NT2/D1 (cell line): ENCODE results near the gene AKAP14.
"Not testable (repeated sequence)": the region's sequence is repeated elsewhere in the genome, so short reads cannot be mapped to it uniquely, and the experiment has no call there.

Source experiments
- YY1 ChIP-seq: IDR thresholded peaks from 2 replicates; pipeline ENCODE4 v1.6.1; 2011; ENCODE audit not compliant: insufficient read length, insufficient read depth
- ZNF274 ChIP-seq: IDR thresholded peaks from 2 replicates; pipeline ENCODE4 v1.6.1; 2011; ENCODE audit warnings: mild to moderate bottlenecking, low read depth, low read length

DNA sequence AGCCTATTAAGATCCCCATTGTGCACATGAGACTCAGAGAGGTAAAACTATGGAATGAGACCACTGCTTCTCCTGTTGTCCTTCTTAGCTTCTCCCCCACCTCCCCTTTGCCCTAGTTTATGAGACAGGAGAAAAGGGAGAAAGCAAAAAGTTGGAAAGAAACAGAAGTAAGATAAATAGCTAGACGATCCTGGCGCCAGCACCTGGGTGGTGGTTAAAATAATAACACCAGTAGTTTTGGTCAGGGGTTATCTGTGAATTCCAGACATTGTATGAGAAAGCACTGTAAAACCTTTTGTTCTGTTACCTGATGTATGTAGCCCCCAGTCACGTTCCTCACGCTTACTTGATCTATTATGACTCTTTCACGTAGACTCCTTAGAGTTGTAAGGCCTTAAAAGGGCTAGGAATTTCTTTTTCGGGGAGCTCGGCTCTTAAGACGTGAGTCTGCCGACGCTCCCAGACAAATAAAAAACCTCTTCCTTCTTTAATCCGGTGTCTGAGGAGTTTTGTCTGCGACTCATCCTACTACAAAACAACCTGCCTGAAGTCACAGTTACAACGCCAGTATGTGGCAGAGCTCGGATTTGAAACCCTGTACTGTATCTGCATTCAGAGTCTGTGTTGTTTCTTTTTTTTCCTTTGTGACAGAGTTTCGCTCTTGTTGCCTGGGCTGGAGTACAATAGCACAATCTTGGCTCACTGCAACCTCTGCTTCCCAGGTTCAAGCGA, 3.6 kb upstream of the AKAP14 start:
- TF ChIP-seq YY1, ZNF274: not testable (repeated sequence)
